ENCODE results near the gene GSN. TPM values are rescaled to one million over a fixed set of nuclear protein-coding genes. Genes with fewer than 3 reads are reported as not detected.

GSN gene
- total RNA-seq, 1 donor: 254 TPM

GRCh38 chr9:121242959-121243346, 25.0 kb upstream of the GSN start:
- H3K4me3 ChIP-seq (ENCODE audit: low read depth, low read length): no peak overlapping the region
- TF ChIP-seq CTCF (IDR thresholded peaks at IDR 0.05; ENCODE audit: insufficient read depth, low read depth, low read length): no peak
- DNase-seq (ENCODE audit: low read depth): no peak

- TF ChIP-seq CTCF (IDR thresholded peaks at IDR 0.05; ENCODE audit: insufficient read depth, low read depth, low read length): no peak
- H3K4me3 ChIP-seq (ENCODE audit: low read depth, low read length): no peak overlapping the region
- DNase-seq (ENCODE audit: low read depth): peak; percentile 68
These were observed 21.0 kb upstream of the GSN start for GRCh38 chr9:121246821-121247561.

- H3K4me3 ChIP-seq (ENCODE audit: low read depth, low read length): no peak overlapping the region
- no peak for TF ChIP-seq CTCF (IDR thresholded peaks at IDR 0.05; ENCODE audit: insufficient read depth, low read depth, low read length)
- no peak for DNase-seq (ENCODE audit: low read depth)
These were observed 18.4 kb upstream of the GSN start for GRCh38 chr9:121249563-121249962.

GRCh38 chr9:121252104-121252851, 15.7 kb upstream of the GSN start:
- DNase-seq (ENCODE audit: low read depth): no peak
- H3K4me3 ChIP-seq (ENCODE audit: low read depth, low read length): no peak overlapping the region
- TF ChIP-seq CTCF (IDR thresholded peaks at IDR 0.05; ENCODE audit: insufficient read depth, low read depth, low read length): no peak

GRCh38 chr9:121253162-121253561, 14.8 kb upstream of the GSN start:
- TF ChIP-seq CTCF (IDR thresholded peaks at IDR 0.05; ENCODE audit: insufficient read depth, low read depth, low read length): no peak
- no peak overlapping the region for H3K4me3 ChIP-seq (ENCODE audit: low read depth, low read length)
- DNase-seq (ENCODE audit: low read depth): no peak

- DNase-seq (ENCODE audit: low read depth): no peak
- H3K4me3 ChIP-seq (ENCODE audit: low read depth, low read length): no peak overlapping the region
- no peak for TF ChIP-seq CTCF (IDR thresholded peaks at IDR 0.05; ENCODE audit: insufficient read depth, low read depth, low read length)
These were observed 14.0 kb upstream of the GSN start for GRCh38 chr9:121253821-121254501.

Measured in fibroblast of villous mesenchyme (primary cell).